Endothelial cell of umbilical vein (primary cell): ENCODE measurements around the gene GDF11. TPM values are rescaled to one million over a fixed set of nuclear protein-coding genes. Genes with fewer than 3 reads are reported as not detected.

Source experiments
- BruUV-seq: library from RNA; stranded (reverse); fragments of 400-500 nt; replicated peaks from 2 replicates; lab custom pipeline; 2021; lab: Mats Ljungman, UMichigan
- CTCF ChIA-PET: fragments of 300-600, 350-600 bp; sonication (Branson Sonifier 250); formaldehyde crosslinking; loops from one replicate; lab custom pipeline; 2021; ENCODE audit warnings: antibody characterized with exemption, inconsistent platforms; lab: Charles Lee
- POLR2A ChIA-PET: fragments of 300-600, 350-600 bp; sonication (Branson Sonifier 250); formaldehyde crosslinking; loops from one replicate; lab custom pipeline; 2021; ENCODE audit warnings: antibody characterized with exemption, inconsistent platforms; lab: Charles Lee
- DNase-seq: peaks from one replicate; pipeline ENCODE4 v3.0.0-alpha.2; 2011; ENCODE audit warnings: low read depth, low spot score
- FAIRE-seq: peaks from 2 replicates; lab custom pipeline; 2011; peaks lifted over from hg19 to GRCh38; lab: Jason Lieb, UNC
- H2AFZ ChIP-seq: 2 replicates; pipeline ENCODE4 v1.6.0; 2012; ENCODE audit warnings: low read depth, low read length, control low read depth, inconsistent platforms
- H3K27ac ChIP-seq: 2 replicates; pipeline ENCODE4 v1.5.1; 2011; ENCODE audit warnings: low read depth, mild to moderate bottlenecking, control low read depth, low read length, moderate library complexity; ENCODE audit not compliant: insufficient read depth
- H3K27me3 ChIP-seq, 2 experiments: 2 replicates each; pipeline versions ENCODE4 v1.6.0 to v1.6.1; 2011; ENCODE audit warnings: low read length in 2 of 2, mixed read lengths in 1 of 2; ENCODE audit not compliant: control insufficient read depth in 2 of 2, insufficient read depth in 2 of 2
- H3K36me3 ChIP-seq, 2 experiments: 2 replicates in 1 of 2; 3 replicates in 1 of 2; pipeline ENCODE4 v1.5.1; 2011; ENCODE audit warnings: low read length in 2 of 2, mild to moderate bottlenecking in 1 of 2, moderate library complexity in 1 of 2; ENCODE audit not compliant: control insufficient read depth in 2 of 2, insufficient read depth in 2 of 2; ENCODE audit errors: extremely low read depth in 1 of 2
- H3K4me1 ChIP-seq: 3 replicates; pipeline ENCODE4 v1.5.1; 2011; ENCODE audit warnings: mild to moderate bottlenecking, low read length; ENCODE audit not compliant: control insufficient read depth, insufficient read depth; ENCODE audit errors: extremely low read depth
- H3K4me2 ChIP-seq: 2 replicates; pipeline ENCODE4 v1.6.1; 2011; ENCODE audit warnings: low read length, control low read depth, mixed read lengths; ENCODE audit not compliant: insufficient read depth
- H3K4me3 ChIP-seq, 3 experiments: fragments of 200-600 bp in 1 of 3; sonication (generic), shearing (Covaris generic) in 1 of 3; replicated peaks in 1 of 3; 2 replicates each; pipeline ENCODE4 v1.5.1; 2011 to 2016; ENCODE audit warnings: control low read depth in 3 of 3, low read length in 3 of 3, mild to moderate bottlenecking in 2 of 3, inconsistent platforms in 1 of 3, low read depth in 1 of 3, moderate library complexity in 1 of 3; ENCODE audit not compliant: insufficient read depth in 1 of 3
- H3K79me2 ChIP-seq: 2 replicates; pipeline ENCODE4 v1.6.0; 2012; ENCODE audit warnings: low read length, inconsistent platforms; ENCODE audit not compliant: control insufficient read depth, insufficient read depth
- H3K9ac ChIP-seq: replicated peaks from 2 replicates; pipeline ENCODE3; 2011; ENCODE audit warnings: low read length, control low read depth; ENCODE audit not compliant: insufficient read depth; ENCODE audit errors: extremely low read depth
- H3K9me1 ChIP-seq: replicated peaks from 3 replicates; pipeline ENCODE4 v1.6.0; 2011; ENCODE audit warnings: mild to moderate bottlenecking, low read length; ENCODE audit not compliant: control insufficient read depth, insufficient read depth; ENCODE audit errors: extremely low read depth
- H3K9me3 ChIP-seq: replicated peaks from 2 replicates; pipeline ENCODE4 v1.5.1; 2012; ENCODE audit warnings: low read length, inconsistent platforms; ENCODE audit not compliant: control insufficient read depth, insufficient read depth
- H4K20me1 ChIP-seq: replicated peaks from 2 replicates; pipeline ENCODE3; 2011; ENCODE audit warnings: mild to moderate bottlenecking, low read length; ENCODE audit not compliant: control insufficient read depth, insufficient read depth; ENCODE audit errors: extremely low read depth
- CTCF ChIP-seq, 2 donors: IDR thresholded peaks; 1 replicate in 1 of 2; 2 replicates in 1 of 2; pipeline ENCODE4 v1.5.1; 2011; ENCODE audit warnings: low read length in 2 of 2, mild to moderate bottlenecking in 2 of 2, moderate library complexity in 2 of 2, control low read depth in 1 of 2, inconsistent platforms in 1 of 2, low read depth in 1 of 2; ENCODE audit not compliant: insufficient read depth in 1 of 2; ENCODE audit errors: extremely low read depth in 1 of 2
- EZH2 ChIP-seq: IDR thresholded peaks from 2 replicates; pipeline ENCODE4 v1.6.1; 2012; ENCODE audit warnings: borderline replicate concordance, low read depth, mild to moderate bottlenecking, moderate library complexity, low read length, inconsistent platforms; ENCODE audit not compliant: severe bottlenecking
- FOS ChIP-seq: IDR thresholded peaks from 2 replicates; pipeline ENCODE4 v1.6.1; 2011; ENCODE audit warnings: mild to moderate bottlenecking, low read length, moderate library complexity, borderline replicate concordance; ENCODE audit not compliant: insufficient read depth
- GATA2 ChIP-seq: IDR thresholded peaks from 2 replicates; pipeline ENCODE4 v1.7.0; 2011; ENCODE audit warnings: low read depth, mild to moderate bottlenecking, moderate library complexity, mixed read lengths, low read length; ENCODE audit not compliant: insufficient read length, insufficient read depth
- JUN ChIP-seq: IDR thresholded peaks from 2 replicates; pipeline ENCODE4 v1.6.1; 2011; ENCODE audit warnings: borderline replicate concordance, low read depth; ENCODE audit not compliant: insufficient read length, insufficient read depth
- MAX ChIP-seq: IDR thresholded peaks from 2 replicates; pipeline ENCODE4 v1.6.1; 2011; ENCODE audit not compliant: insufficient read depth, insufficient read length
- MYC ChIP-seq: IDR thresholded peaks from one replicate; pipeline ENCODE4 v1.6.1; 2011; ENCODE audit warnings: mild to moderate bottlenecking, low read depth, low read length
- POLR2A ChIP-seq: IDR thresholded peaks from 2 replicates; pipeline ENCODE4 v1.6.1; 2012; ENCODE audit warnings: low read depth, mild to moderate bottlenecking, control low read depth, low read length
- POLR2AphosphoS5 ChIP-seq: IDR thresholded peaks from 2 replicates; pipeline ENCODE4 v1.6.1; 2012; ENCODE audit warnings: low read depth, mild to moderate bottlenecking, control low read depth, low read length, moderate library complexity; ENCODE audit not compliant: insufficient read depth
- dilution Hi-C: fragments of 300-500 bp; cut with MboI; formaldehyde crosslinking; loops from one replicate; pipeline ENCODE4 v1.15.0; 2019; ENCODE audit warnings: low sequenced_read_pairs; ENCODE audit not compliant: extremely low pct_ligation_motif_present
- intact Hi-C: fragments of 100-400 bp; cut with micrococcal nuclease; formaldehyde crosslinking; loops from one replicate; pipeline ENCODE4 v1.10.0; 2022
- polyA plus RNA-seq, 4 experiments: library from polyadenylated mRNA; depleted of rRNA in 3 of 4; stranded (reverse) in 3 of 4; unstranded in 1 of 4; fragments of >200 nt; gene quantifications; 2 replicates each; pipeline versions ENCODE4 v1.2.1 to v1.2.3, GENCODE V29; 2011 to 2012; ENCODE audit warnings: missing spikeins in 1 of 4
- total RNA-seq: library from RNA; stranded (reverse); gene quantifications from 2 replicates; pipeline ENCODE4 v1.2.3, GENCODE V29; 2021

The GDF11 gene
- total and polyA plus RNA-seq, 2 donors (not counting 3 experiments of a cell fraction or from before 2014, with no cell fraction given): 10.0 to 18.7 TPM

- no peaks in the 10 kb centered on the region for H3K36me3 ChIP-seq
- H4K20me1 ChIP-seq: no peaks in the 10 kb centered on the region
- no peaks in the 10 kb centered on the region for H3K4me1 ChIP-seq
- POLR2A ChIA-PET: no interaction called here
- dilution Hi-C loops (no loop called here), intact Hi-C loops (loop anchor here (5.0 kb wide), 1 partner anchor 43 kb away; no protein-coding TSS in a partner anchor)
- no TSS peak for BruUV-seq
- no peak for TF ChIP-seq JUN
- no peak for TF ChIP-seq EZH2
- TF ChIP-seq FOS: no peak
- TF ChIP-seq MAX: no peak
- no peak for TF ChIP-seq CTCF (IDR thresholded peaks at IDR 0.05; ENCODE audit: extremely low read depth in 1 of 2, insufficient read depth in 1 of 2, low read depth in 1 of 2, low read length in 2 of 2)
- no peak for TF ChIP-seq POLR2A
- TF ChIP-seq GATA2: no peak
- no peak for TF ChIP-seq POLR2AphosphoS5
- no peak for TF ChIP-seq MYC
- no peak overlapping the region for H3K4me3 ChIP-seq
- H3K27ac ChIP-seq: no peak overlapping the region
- no peak overlapping the region for H3K4me2 ChIP-seq
- DNase-seq (no peak), FAIRE-seq (no peak)
- no peaks in the 10 kb centered on the region for H3K9me3 ChIP-seq
- H3K9me1 ChIP-seq: no peaks in the 10 kb centered on the region
- no peaks in the 10 kb centered on the region for H3K79me2 ChIP-seq
- H3K27me3 ChIP-seq: peaks cover 30 to 37% of the 10 kb centered on the region in 2 experiments
- no peak overlapping the region for H2AFZ ChIP-seq
- H3K9ac ChIP-seq: no peak overlapping the region
- CTCF ChIA-PET: interaction anchor here (1.3 to 2.0 kb wide), 4 partner anchors 11 to 49 kb away, joined by 3 to 8 read pairs (median 8); a partner anchor contains a TSS
These were observed 37.9 kb upstream of the GDF11 start for GRCh38 chr12:55704824-55705718.
